Mesendoderm (in vitro differentiated cells): Measurements from ENCODE around the gene ADAM21.
"Not testable (repeated sequence)": the region's sequence is repeated elsewhere in the genome, so short reads cannot be mapped to it uniquely, and the experiment has no call there.

Experiments used
- DNase-seq: peaks from one replicate; pipeline ENCODE4 v3.0.0; 2013
- H2AK5ac ChIP-seq: 2 replicates; pipeline ENCODE4 v1.6.1; 2013; ENCODE audit warnings: low read length, inconsistent platforms
- H2BK120ac ChIP-seq: 2 replicates; pipeline ENCODE4 v1.6.1; 2013; ENCODE audit warnings: low read depth, mild to moderate bottlenecking, low read length, moderate library complexity, mixed read lengths
- H2BK15ac ChIP-seq: replicated peaks from 2 replicates; pipeline ENCODE4 v1.6.1; 2013; ENCODE audit warnings: low read depth, mild to moderate bottlenecking, moderate library complexity
- H2BK5ac ChIP-seq: 2 replicates; pipeline ENCODE4 v1.6.1; 2013; ENCODE audit warnings: low read length, inconsistent platforms
- H3K18ac ChIP-seq: 2 replicates; pipeline ENCODE4 v1.6.1; 2013; ENCODE audit warnings: mild to moderate bottlenecking, low read length, mixed read lengths
- H3K23ac ChIP-seq: one replicate; pipeline ENCODE4 v1.6.1; 2013; ENCODE audit warnings: low read length
- H3K27ac ChIP-seq: 2 replicates; pipeline ENCODE4 v1.5.1; 2013; ENCODE audit warnings: low read depth, mild to moderate bottlenecking, inconsistent platforms, low read length, moderate library complexity
- H3K27me3 ChIP-seq: 2 replicates; pipeline ENCODE4 v1.6.1; 2013; ENCODE audit warnings: low read length, control low read depth, mild to moderate bottlenecking, inconsistent platforms; ENCODE audit not compliant: insufficient read depth, poor library complexity
- H3K36me3 ChIP-seq: 2 replicates; pipeline ENCODE4 v1.6.1; 2013; ENCODE audit warnings: low read length, inconsistent platforms; ENCODE audit not compliant: control insufficient read depth, insufficient read depth
- H3K4ac ChIP-seq: one replicate; pipeline ENCODE4 v1.6.1; 2013; ENCODE audit warnings: low read depth, mild to moderate bottlenecking, low read length, moderate library complexity
- H3K4me1 ChIP-seq: 2 replicates; pipeline ENCODE4 v1.6.1; 2013; ENCODE audit warnings: low read depth, low read length, inconsistent platforms; ENCODE audit not compliant: control insufficient read depth
- H3K4me2 ChIP-seq: 2 replicates; pipeline ENCODE4 v1.6.1; 2013; ENCODE audit warnings: low read length
- H3K4me3 ChIP-seq: 2 replicates; pipeline ENCODE4 v1.5.1; 2013; ENCODE audit warnings: mild to moderate bottlenecking, low read length
- H3K56ac ChIP-seq: one replicate; pipeline ENCODE4 v1.6.1; 2013; ENCODE audit warnings: low read length
- H3K79me1 ChIP-seq: 2 replicates; pipeline ENCODE4 v1.6.1; 2013; ENCODE audit warnings: low read length, inconsistent platforms
- H3K79me2 ChIP-seq: 2 replicates; pipeline ENCODE4 v1.6.1; 2013; ENCODE audit warnings: mild to moderate bottlenecking, low read length; ENCODE audit not compliant: control insufficient read depth, insufficient read depth
- H3K9ac ChIP-seq: 2 replicates; pipeline ENCODE4 v1.6.1; 2013; ENCODE audit warnings: low read length, inconsistent platforms
- H4K5ac ChIP-seq: one replicate; pipeline ENCODE4 v1.6.1; 2013; ENCODE audit warnings: low read length
- H4K8ac ChIP-seq: one replicate; pipeline ENCODE4 v1.6.1; 2013; ENCODE audit warnings: low read depth, mild to moderate bottlenecking, control low read depth, low read length, moderate library complexity
- WGBS: extraction: QIAGEN DNeasy Blood & Tissue Kit; methylation state at CpG from one replicate; pipeline ENCODE4 v1.1.7; 2013; ENCODE audit warnings: low lambda C conversion rate, missing lambda C conversion rate; ENCODE audit not compliant: insufficient coverage; ENCODE audit errors: extremely low coverage; 5-methylcytosine and 5-hydroxymethylcytosine counted together

ADAM21 gene

DNA sequence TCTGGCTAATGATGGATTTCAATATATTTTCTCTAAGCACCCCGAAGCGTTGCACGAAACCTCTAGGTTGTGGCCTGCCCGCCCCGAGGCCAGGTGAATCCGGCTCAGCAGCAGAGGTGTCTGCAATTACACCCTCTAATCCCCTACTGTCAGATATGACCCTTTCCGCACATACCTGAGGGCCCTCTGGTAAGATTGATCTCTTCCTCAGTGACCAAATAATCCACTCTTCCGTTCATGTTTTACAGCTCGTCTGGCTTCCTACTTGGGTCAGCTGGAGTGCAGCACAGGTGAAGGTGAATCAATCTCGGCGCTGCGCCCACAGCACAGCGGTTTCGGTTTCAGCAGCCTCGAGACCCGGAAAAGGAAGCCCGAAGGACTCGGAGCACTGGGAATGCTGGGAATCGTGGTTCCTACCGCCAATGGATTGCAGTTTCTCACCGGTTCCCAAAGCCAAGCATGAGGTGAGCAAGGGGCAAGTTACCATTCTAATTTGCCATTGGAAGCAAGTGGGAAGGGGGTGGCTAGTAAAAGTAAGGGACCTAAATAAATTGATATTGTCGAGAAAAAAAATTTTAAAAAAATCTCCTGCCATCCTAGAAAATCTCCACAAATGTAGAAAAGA is 35.1 kb upstream of the ADAM21 start, which contains the start of gene SYNJ2BP:
SYNJ2BP (minus strand) TSS at position 366 of the 625 bp plus-strand sequence; CDS start at position 239, 127 bp downstream.
- no peak within 1 kb of the TSS for H4K5ac ChIP-seq
- no peaks in the 10 kb centered on the region for H3K27me3 ChIP-seq
- peak; percentile 91 for DNase-seq
- peaks cover 4% of the 10 kb centered on the region for H3K79me2 ChIP-seq
- no peak within 1 kb of the TSS for H2BK15ac ChIP-seq
- H3K4ac ChIP-seq = no peak within 1 kb of the TSS
- no peak within 1 kb of the TSS for H2BK120ac ChIP-seq
- H3K18ac ChIP-seq = no peak within 1 kb of the TSS
- peaks cover under 1% of the 10 kb centered on the region for H3K4me1 ChIP-seq
- H3K79me1 ChIP-seq = peaks cover 4% of the 10 kb centered on the region
- WGBS = no CpG with 5 or more reads among the region's 22 CpGs
- peak within 1 kb of the TSS; percentile 7 for H3K27ac ChIP-seq
- H2BK5ac ChIP-seq = no peak within 1 kb of the TSS
- no peaks in the 10 kb centered on the region for H3K36me3 ChIP-seq
- no peak within 1 kb of the TSS for H4K8ac ChIP-seq
- H3K9ac ChIP-seq = peak within 1 kb of the TSS; percentile 91
- peak within 1 kb of the TSS; percentile 97 for H3K56ac ChIP-seq
- no peak within 1 kb of the TSS for H2AK5ac ChIP-seq
- H3K23ac ChIP-seq = peak within 1 kb of the TSS; percentile 85
- peak within 1 kb of the TSS; percentile 99 for H3K4me3 ChIP-seq
- peak within 1 kb of the TSS; percentile 83 for H3K4me2 ChIP-seq

GRCh38 chr14:70419270-70419931 is 32.6 kb upstream of the ADAM21 start:
- H2BK5ac ChIP-seq, DNase-seq, H3K4ac ChIP-seq, H3K23ac ChIP-seq, H2AK5ac ChIP-seq, H3K4me2 ChIP-seq, H3K79me1 ChIP-seq, H2BK15ac ChIP-seq, H2BK120ac ChIP-seq, H3K79me2 ChIP-seq, H3K56ac ChIP-seq, H3K9ac ChIP-seq, H3K4me1 ChIP-seq, H3K27ac ChIP-seq, H3K4me3 ChIP-seq, H4K5ac ChIP-seq, H3K18ac ChIP-seq, H3K36me3 ChIP-seq, H4K8ac ChIP-seq, H3K27me3 ChIP-seq: not testable (repeated sequence)
- WGBS = no CpG with 5 or more reads among the region's 4 CpGs

GRCh38 chr14:70422538-70422937 is 29.4 kb upstream of the ADAM21 start:
- H3K9ac ChIP-seq = no peak overlapping the region
- H3K79me2 ChIP-seq = no peaks in the 10 kb centered on the region
- WGBS = no CpG with 5 or more reads among the region's 2 CpGs
- H3K4me3 ChIP-seq = no peak overlapping the region
- H2AK5ac ChIP-seq = no peak overlapping the region
- H3K56ac ChIP-seq = no peak overlapping the region
- no peak overlapping the region for H4K8ac ChIP-seq
- H3K4me2 ChIP-seq = no peak overlapping the region
- no peak overlapping the region for H3K23ac ChIP-seq
- no peak overlapping the region for H3K4ac ChIP-seq
- H3K79me1 ChIP-seq = no peaks in the 10 kb centered on the region
- no peaks in the 10 kb centered on the region for H3K36me3 ChIP-seq
- H3K27me3 ChIP-seq = no peaks in the 10 kb centered on the region
- H2BK5ac ChIP-seq = no peak overlapping the region
- no peak for DNase-seq
- no peak overlapping the region for H4K5ac ChIP-seq
- no peak overlapping the region for H2BK15ac ChIP-seq
- no peak overlapping the region for H3K27ac ChIP-seq
- no peaks in the 10 kb centered on the region for H3K4me1 ChIP-seq
- H3K18ac ChIP-seq = no peak overlapping the region
- H2BK120ac ChIP-seq = no peak overlapping the region

GRCh38 chr14:70425354-70425753 is 26.6 kb upstream of the ADAM21 start:
- WGBS = no CpG with 5 or more reads among the region's 1 CpG

GRCh38 chr14:70426555-70426954 is 25.4 kb upstream of the ADAM21 start:
- not testable (repeated sequence) for H3K56ac ChIP-seq, H3K23ac ChIP-seq, H4K5ac ChIP-seq, H3K36me3 ChIP-seq, H4K8ac ChIP-seq, H3K4me1 ChIP-seq, H2BK5ac ChIP-seq, H2BK120ac ChIP-seq, H3K79me1 ChIP-seq, H3K4ac ChIP-seq, H3K4me2 ChIP-seq, H2BK15ac ChIP-seq, H3K9ac ChIP-seq, H3K79me2 ChIP-seq, DNase-seq, H3K18ac ChIP-seq, H3K4me3 ChIP-seq, H2AK5ac ChIP-seq, H3K27me3 ChIP-seq, H3K27ac ChIP-seq
- WGBS = no CpG with 5 or more reads among the region's 4 CpGs

More at GRCh38 chr14:70425354-70425753, 26.6 kb upstream of the ADAM21 start:
- Histone ChIP-seq H3K4me2 (no peak overlapping the region), H3K18ac (no peak overlapping the region), H4K8ac (no peak overlapping the region), H3K4me3 (no peak overlapping the region), H2AK5ac (no peak overlapping the region), H3K56ac (no peak overlapping the region), H4K5ac (no peak overlapping the region), H3K79me2 (no peaks in the 10 kb centered on the region), H3K27ac (no peak overlapping the region), H3K79me1 (no peaks in the 10 kb centered on the region), H3K4me1 (no peaks in the 10 kb centered on the region), H3K9ac (no peak overlapping the region), H3K4ac (no peak overlapping the region), H2BK5ac (no peak overlapping the region), H3K23ac (no peak overlapping the region), H3K36me3 (no peaks in the 10 kb centered on the region), H3K27me3 (no peaks in the 10 kb centered on the region), H2BK15ac (no peak overlapping the region), H2BK120ac (no peak overlapping the region)
- no peak for DNase-seq
